Endothelial cell of umbilical vein (primary cell): ENCODE measurements around the gene LRRC61. TPM values are rescaled to one million over a fixed set of nuclear protein-coding genes. Genes with fewer than 3 reads are reported as not detected.

ENCODE experiments used
- BruUV-seq: library from RNA; stranded (reverse); fragments of 400-500 nt; replicated peaks from 2 replicates; lab custom pipeline; 2021; lab: Mats Ljungman, UMichigan
- CTCF ChIA-PET: fragments of 300-600, 350-600 bp; sonication (Branson Sonifier 250); formaldehyde crosslinking; loops from one replicate; lab custom pipeline; 2021; ENCODE audit warnings: antibody characterized with exemption, inconsistent platforms; lab: Charles Lee
- POLR2A ChIA-PET: fragments of 300-600, 350-600 bp; sonication (Branson Sonifier 250); formaldehyde crosslinking; loops from one replicate; lab custom pipeline; 2021; ENCODE audit warnings: antibody characterized with exemption, inconsistent platforms; lab: Charles Lee
- DNase-seq: peaks from one replicate; pipeline ENCODE4 v3.0.0-alpha.2; 2011; ENCODE audit warnings: low read depth, low spot score
- FAIRE-seq: peaks from 2 replicates; lab custom pipeline; 2011; peaks lifted over from hg19 to GRCh38; lab: Jason Lieb, UNC
- H2AFZ ChIP-seq: 2 replicates; pipeline ENCODE4 v1.6.0; 2012; ENCODE audit warnings: low read depth, low read length, control low read depth, inconsistent platforms
- H3K27ac ChIP-seq: 2 replicates; pipeline ENCODE4 v1.5.1; 2011; ENCODE audit warnings: low read depth, mild to moderate bottlenecking, control low read depth, low read length, moderate library complexity; ENCODE audit not compliant: insufficient read depth
- H3K27me3 ChIP-seq, 2 experiments: 2 replicates each; pipeline versions ENCODE4 v1.6.0 to v1.6.1; 2011; ENCODE audit warnings: low read length in 2 of 2, mixed read lengths in 1 of 2; ENCODE audit not compliant: control insufficient read depth in 2 of 2, insufficient read depth in 2 of 2
- H3K36me3 ChIP-seq, 2 experiments: 2 replicates in 1 of 2; 3 replicates in 1 of 2; pipeline ENCODE4 v1.5.1; 2011; ENCODE audit warnings: low read length in 2 of 2, mild to moderate bottlenecking in 1 of 2, moderate library complexity in 1 of 2; ENCODE audit not compliant: control insufficient read depth in 2 of 2, insufficient read depth in 2 of 2; ENCODE audit errors: extremely low read depth in 1 of 2
- H3K4me1 ChIP-seq: 3 replicates; pipeline ENCODE4 v1.5.1; 2011; ENCODE audit warnings: mild to moderate bottlenecking, low read length; ENCODE audit not compliant: control insufficient read depth, insufficient read depth; ENCODE audit errors: extremely low read depth
- H3K4me2 ChIP-seq: 2 replicates; pipeline ENCODE4 v1.6.1; 2011; ENCODE audit warnings: low read length, control low read depth, mixed read lengths; ENCODE audit not compliant: insufficient read depth
- H3K4me3 ChIP-seq, 3 experiments: fragments of 200-600 bp in 1 of 3; sonication (generic), shearing (Covaris generic) in 1 of 3; replicated peaks in 1 of 3; 2 replicates each; pipeline ENCODE4 v1.5.1; 2011 to 2016; ENCODE audit warnings: control low read depth in 3 of 3, low read length in 3 of 3, mild to moderate bottlenecking in 2 of 3, inconsistent platforms in 1 of 3, low read depth in 1 of 3, moderate library complexity in 1 of 3; ENCODE audit not compliant: insufficient read depth in 1 of 3
- H3K79me2 ChIP-seq: 2 replicates; pipeline ENCODE4 v1.6.0; 2012; ENCODE audit warnings: low read length, inconsistent platforms; ENCODE audit not compliant: control insufficient read depth, insufficient read depth
- H3K9ac ChIP-seq: replicated peaks from 2 replicates; pipeline ENCODE3; 2011; ENCODE audit warnings: low read length, control low read depth; ENCODE audit not compliant: insufficient read depth; ENCODE audit errors: extremely low read depth
- H3K9me1 ChIP-seq: replicated peaks from 3 replicates; pipeline ENCODE4 v1.6.0; 2011; ENCODE audit warnings: mild to moderate bottlenecking, low read length; ENCODE audit not compliant: control insufficient read depth, insufficient read depth; ENCODE audit errors: extremely low read depth
- H3K9me3 ChIP-seq: replicated peaks from 2 replicates; pipeline ENCODE4 v1.5.1; 2012; ENCODE audit warnings: low read length, inconsistent platforms; ENCODE audit not compliant: control insufficient read depth, insufficient read depth
- H4K20me1 ChIP-seq: replicated peaks from 2 replicates; pipeline ENCODE3; 2011; ENCODE audit warnings: mild to moderate bottlenecking, low read length; ENCODE audit not compliant: control insufficient read depth, insufficient read depth; ENCODE audit errors: extremely low read depth
- EZH2 ChIP-seq: IDR thresholded peaks from 2 replicates; pipeline ENCODE4 v1.6.1; 2012; ENCODE audit warnings: borderline replicate concordance, low read depth, mild to moderate bottlenecking, moderate library complexity, low read length, inconsistent platforms; ENCODE audit not compliant: severe bottlenecking
- FOS ChIP-seq: IDR thresholded peaks from 2 replicates; pipeline ENCODE4 v1.6.1; 2011; ENCODE audit warnings: mild to moderate bottlenecking, low read length, moderate library complexity, borderline replicate concordance; ENCODE audit not compliant: insufficient read depth
- GATA2 ChIP-seq: IDR thresholded peaks from 2 replicates; pipeline ENCODE4 v1.7.0; 2011; ENCODE audit warnings: low read depth, mild to moderate bottlenecking, moderate library complexity, mixed read lengths, low read length; ENCODE audit not compliant: insufficient read length, insufficient read depth
- JUN ChIP-seq: IDR thresholded peaks from 2 replicates; pipeline ENCODE4 v1.6.1; 2011; ENCODE audit warnings: borderline replicate concordance, low read depth; ENCODE audit not compliant: insufficient read length, insufficient read depth
- MAX ChIP-seq: IDR thresholded peaks from 2 replicates; pipeline ENCODE4 v1.6.1; 2011; ENCODE audit not compliant: insufficient read depth, insufficient read length
- MYC ChIP-seq: IDR thresholded peaks from one replicate; pipeline ENCODE4 v1.6.1; 2011; ENCODE audit warnings: mild to moderate bottlenecking, low read depth, low read length
- POLR2A ChIP-seq: IDR thresholded peaks from 2 replicates; pipeline ENCODE4 v1.6.1; 2012; ENCODE audit warnings: low read depth, mild to moderate bottlenecking, control low read depth, low read length
- POLR2AphosphoS5 ChIP-seq: IDR thresholded peaks from 2 replicates; pipeline ENCODE4 v1.6.1; 2012; ENCODE audit warnings: low read depth, mild to moderate bottlenecking, control low read depth, low read length, moderate library complexity; ENCODE audit not compliant: insufficient read depth
- dilution Hi-C: fragments of 300-500 bp; cut with MboI; formaldehyde crosslinking; loops from one replicate; pipeline ENCODE4 v1.15.0; 2019; ENCODE audit warnings: low sequenced_read_pairs; ENCODE audit not compliant: extremely low pct_ligation_motif_present
- intact Hi-C: fragments of 100-400 bp; cut with micrococcal nuclease; formaldehyde crosslinking; loops from one replicate; pipeline ENCODE4 v1.10.0; 2022
- polyA plus RNA-seq, 4 experiments: library from polyadenylated mRNA; depleted of rRNA in 3 of 4; stranded (reverse) in 3 of 4; unstranded in 1 of 4; fragments of >200 nt; gene quantifications; 2 replicates each; pipeline versions ENCODE4 v1.2.1 to v1.2.3, GENCODE V29; 2011 to 2012; ENCODE audit warnings: missing spikeins in 1 of 4
- total RNA-seq: library from RNA; stranded (reverse); gene quantifications from 2 replicates; pipeline ENCODE4 v1.2.3, GENCODE V29; 2021
- TF ChIP-seq, protein P1 (sequence below), 2 donors: IDR thresholded peaks; 1 replicate in 1 of 2; 2 replicates in 1 of 2; pipeline ENCODE4 v1.5.1; 2011; ENCODE audit warnings: low read length in 2 of 2, mild to moderate bottlenecking in 2 of 2, moderate library complexity in 2 of 2, control low read depth in 1 of 2, inconsistent platforms in 1 of 2, low read depth in 1 of 2; ENCODE audit not compliant: insufficient read depth in 1 of 2; ENCODE audit errors: extremely low read depth in 1 of 2

The LRRC61 gene
- total and polyA plus RNA-seq, 2 donors (not counting 3 experiments of a cell fraction or from before 2014, with no cell fraction given): 0.72 TPM; not detected in 1

- Histone ChIP-seq H3K9me3 (no peaks in the 10 kb centered on the region), H3K36me3 (no peaks in the 10 kb centered on the region), H4K20me1 (no peaks in the 10 kb centered on the region), H3K9me1 (no peaks in the 10 kb centered on the region), H3K4me3 (no peak overlapping the region), H3K9ac (no peak overlapping the region), H3K27me3 (no peaks in the 10 kb centered on the region), H3K79me2 (no peaks in the 10 kb centered on the region), H2AFZ (no peak overlapping the region), H3K4me2 (no peak overlapping the region), H3K27ac (no peak overlapping the region), H3K4me1 (peaks cover 13% of the 10 kb centered on the region)
- TF ChIP-seq GATA2: no peak
- TF ChIP-seq MAX: no peak
- no peak for TF ChIP-seq POLR2A
- TF ChIP-seq EZH2: no peak
- no peak for TF ChIP-seq FOS
- TF ChIP-seq JUN: no peak
- TF ChIP-seq, protein P1, sequence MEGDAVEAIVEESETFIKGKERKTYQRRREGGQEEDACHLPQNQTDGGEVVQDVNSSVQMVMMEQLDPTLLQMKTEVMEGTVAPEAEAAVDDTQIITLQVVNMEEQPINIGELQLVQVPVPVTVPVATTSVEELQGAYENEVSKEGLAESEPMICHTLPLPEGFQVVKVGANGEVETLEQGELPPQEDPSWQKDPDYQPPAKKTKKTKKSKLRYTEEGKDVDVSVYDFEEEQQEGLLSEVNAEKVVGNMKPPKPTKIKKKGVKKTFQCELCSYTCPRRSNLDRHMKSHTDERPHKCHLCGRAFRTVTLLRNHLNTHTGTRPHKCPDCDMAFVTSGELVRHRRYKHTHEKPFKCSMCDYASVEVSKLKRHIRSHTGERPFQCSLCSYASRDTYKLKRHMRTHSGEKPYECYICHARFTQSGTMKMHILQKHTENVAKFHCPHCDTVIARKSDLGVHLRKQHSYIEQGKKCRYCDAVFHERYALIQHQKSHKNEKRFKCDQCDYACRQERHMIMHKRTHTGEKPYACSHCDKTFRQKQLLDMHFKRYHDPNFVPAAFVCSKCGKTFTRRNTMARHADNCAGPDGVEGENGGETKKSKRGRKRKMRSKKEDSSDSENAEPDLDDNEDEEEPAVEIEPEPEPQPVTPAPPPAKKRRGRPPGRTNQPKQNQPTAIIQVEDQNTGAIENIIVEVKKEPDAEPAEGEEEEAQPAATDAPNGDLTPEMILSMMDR (IDR thresholded peaks at IDR 0.05; ENCODE audit: extremely low read depth in 1 of 2, insufficient read depth in 1 of 2, low read depth in 1 of 2, low read length in 2 of 2): no peak
- no peak for TF ChIP-seq POLR2AphosphoS5
- no peak for TF ChIP-seq MYC
- no TSS peak for BruUV-seq
- dilution Hi-C loops (no loop called here), intact Hi-C loops (no loop called here)
- ChIA-PET POLR2A (no interaction called here), CTCF (interaction anchor here (1.0 kb wide), 1 partner anchor 11 kb away, joined by 4 read pairs; no protein-coding TSS in a partner anchor)
- DNase-seq (no peak), FAIRE-seq (no peak)
Measured at GRCh38 chr7:150363370-150363769, 40.2 kb downstream of the LRRC61 start.
